Esophagus squamous epithelium (tissue), 4 donors: Measurements from ENCODE around the gene LMAN2L.

ENCODE experiments used
- POLR2A ChIP-seq, 4 donors: fragments of 450-650 bp; IDR thresholded peaks; one replicate each; pipeline ENCODE4 v1.6.1; 2017; ENCODE audit warnings: antibody characterized with exemption in 4 of 4, mild to moderate bottlenecking in 4 of 4, moderate library complexity in 3 of 4
- TF ChIP-seq, protein P1 (sequence below), 6 experiments: fragments of 450-650 bp in 4 of 6; fragments of 200-600 bp in 2 of 6; sonication (generic) in 2 of 6; IDR thresholded peaks; one replicate each; pipeline ENCODE4 v1.5.1; 2016 to 2019; ENCODE audit warnings: antibody characterized with exemption in 6 of 6, mild to moderate bottlenecking in 4 of 6, moderate library complexity in 4 of 6

DNA sequence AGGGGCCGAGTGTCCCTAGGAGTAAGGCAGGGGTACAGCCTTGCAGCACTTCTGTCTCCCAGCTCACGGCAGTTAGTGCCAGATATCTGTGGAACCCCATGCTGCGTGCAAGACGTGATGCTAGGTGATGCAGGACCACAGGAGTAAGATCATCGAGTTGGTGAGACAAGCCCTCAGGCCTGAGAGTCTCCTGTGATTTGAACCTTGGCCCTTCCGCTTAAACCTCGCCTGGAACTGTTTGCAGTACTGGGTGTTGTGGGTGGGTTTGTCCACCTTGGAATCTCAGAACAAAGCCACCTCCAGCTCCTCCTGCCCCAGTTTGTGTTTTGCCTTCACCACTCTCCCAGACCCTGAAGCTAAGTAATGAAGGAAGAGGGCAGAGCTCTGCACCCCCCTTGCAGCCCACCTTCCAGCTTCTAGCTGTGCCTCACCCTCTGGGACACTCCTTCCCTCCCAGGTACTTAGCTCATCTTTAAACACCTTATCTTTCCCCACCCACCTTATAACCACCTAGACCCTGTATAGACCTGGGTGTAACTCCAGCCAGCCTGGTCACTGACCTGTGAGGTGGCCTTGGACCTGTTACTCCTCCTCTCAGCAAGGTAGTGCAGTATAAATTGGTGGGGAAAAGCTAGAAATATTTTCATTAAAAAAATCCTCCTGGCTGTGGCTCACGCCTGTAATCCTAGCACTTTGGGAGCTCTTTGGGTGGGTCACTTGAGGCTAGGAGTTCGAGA, 27.4 kb upstream of the LMAN2L start:
- TF ChIP-seq, protein P1, sequence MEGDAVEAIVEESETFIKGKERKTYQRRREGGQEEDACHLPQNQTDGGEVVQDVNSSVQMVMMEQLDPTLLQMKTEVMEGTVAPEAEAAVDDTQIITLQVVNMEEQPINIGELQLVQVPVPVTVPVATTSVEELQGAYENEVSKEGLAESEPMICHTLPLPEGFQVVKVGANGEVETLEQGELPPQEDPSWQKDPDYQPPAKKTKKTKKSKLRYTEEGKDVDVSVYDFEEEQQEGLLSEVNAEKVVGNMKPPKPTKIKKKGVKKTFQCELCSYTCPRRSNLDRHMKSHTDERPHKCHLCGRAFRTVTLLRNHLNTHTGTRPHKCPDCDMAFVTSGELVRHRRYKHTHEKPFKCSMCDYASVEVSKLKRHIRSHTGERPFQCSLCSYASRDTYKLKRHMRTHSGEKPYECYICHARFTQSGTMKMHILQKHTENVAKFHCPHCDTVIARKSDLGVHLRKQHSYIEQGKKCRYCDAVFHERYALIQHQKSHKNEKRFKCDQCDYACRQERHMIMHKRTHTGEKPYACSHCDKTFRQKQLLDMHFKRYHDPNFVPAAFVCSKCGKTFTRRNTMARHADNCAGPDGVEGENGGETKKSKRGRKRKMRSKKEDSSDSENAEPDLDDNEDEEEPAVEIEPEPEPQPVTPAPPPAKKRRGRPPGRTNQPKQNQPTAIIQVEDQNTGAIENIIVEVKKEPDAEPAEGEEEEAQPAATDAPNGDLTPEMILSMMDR (IDR thresholded peaks at IDR 0.05): no peak
- TF ChIP-seq POLR2A (IDR thresholded peaks at IDR 0.05): no peak
